Mesenchymal stem cell (in vitro differentiated cells and primary cell): ENCODE results near the gene CAMK1D.

Experiments
- DNase-seq: peaks from one replicate; pipeline ENCODE4 v3.0.0-alpha.2; 2013
- H2AFZ ChIP-seq: one replicate; pipeline ENCODE4 v1.6.1; 2013; ENCODE audit warnings: low read depth, mild to moderate bottlenecking, control low read depth, inconsistent platforms, low read length, moderate library complexity
- H2AK5ac ChIP-seq: 2 replicates; pipeline ENCODE4 v1.6.1; 2013; ENCODE audit warnings: low read length, moderate library complexity, mild to moderate bottlenecking, inconsistent platforms; ENCODE audit not compliant: severe bottlenecking
- H2BK120ac ChIP-seq: one replicate; pipeline ENCODE4 v1.6.1; 2013; ENCODE audit warnings: low read depth, mild to moderate bottlenecking, inconsistent platforms, low read length, moderate library complexity
- H2BK12ac ChIP-seq, 2 experiments: one replicate each; pipeline ENCODE4 v1.6.1; 2013; ENCODE audit warnings: inconsistent platforms in 2 of 2, low read length in 2 of 2, mild to moderate bottlenecking in 2 of 2, moderate library complexity in 2 of 2, control low read depth in 1 of 2
- H2BK15ac ChIP-seq: one replicate; pipeline ENCODE4 v1.6.1; 2013; ENCODE audit warnings: mild to moderate bottlenecking, low read depth, inconsistent platforms; ENCODE audit not compliant: poor library complexity, severe bottlenecking
- H2BK5ac ChIP-seq: 2 replicates; pipeline ENCODE4 v1.6.1; 2013; ENCODE audit warnings: low read depth, mild to moderate bottlenecking, low read length, control low read depth, inconsistent platforms; ENCODE audit not compliant: poor library complexity, severe bottlenecking
- H3K14ac ChIP-seq, 2 experiments: one replicate each; pipeline ENCODE4 v1.6.1; 2013; ENCODE audit warnings: inconsistent platforms in 2 of 2, low read length in 2 of 2, control low read depth in 1 of 2, mild to moderate bottlenecking in 1 of 2, moderate library complexity in 1 of 2
- H3K18ac ChIP-seq, 2 experiments: one replicate each; pipeline ENCODE4 v1.6.1; 2013; ENCODE audit warnings: inconsistent platforms in 2 of 2, low read length in 2 of 2, control low read depth in 1 of 2, low read depth in 1 of 2, mild to moderate bottlenecking in 1 of 2
- H3K23ac ChIP-seq, 2 experiments: one replicate each; pipeline ENCODE4 v1.6.1; 2013; ENCODE audit warnings: inconsistent platforms in 2 of 2, low read length in 2 of 2, mild to moderate bottlenecking in 2 of 2, moderate library complexity in 2 of 2, control low read depth in 1 of 2
- H3K27ac ChIP-seq: 2 replicates; pipeline ENCODE4 v1.5.1; 2013; ENCODE audit warnings: mild to moderate bottlenecking, moderate library complexity, low read length, control low read depth, inconsistent platforms; ENCODE audit not compliant: poor library complexity, severe bottlenecking
- H3K27me3 ChIP-seq, 2 experiments: 2 replicates each; pipeline versions ENCODE4 v1.6.1 to v1.7.0; 2013; ENCODE audit warnings: low read length in 2 of 2, mild to moderate bottlenecking in 2 of 2, moderate library complexity in 2 of 2, control low read depth in 1 of 2, inconsistent platforms in 1 of 2; ENCODE audit not compliant: control insufficient read depth in 1 of 2, insufficient read depth in 1 of 2
- H3K36me3 ChIP-seq, 2 experiments: 2 replicates each; pipeline versions ENCODE4 v1.6.1 to v1.7.0; 2013; ENCODE audit warnings: low read length in 2 of 2, control low read depth in 1 of 2, inconsistent platforms in 1 of 2, low read depth in 1 of 2, mild to moderate bottlenecking in 1 of 2; ENCODE audit not compliant: insufficient read depth in 2 of 2, control insufficient read depth in 1 of 2
- H3K4ac ChIP-seq, 2 experiments: one replicate each; pipeline ENCODE4 v1.6.1; 2013; ENCODE audit warnings: inconsistent platforms in 2 of 2, low read length in 2 of 2, mild to moderate bottlenecking in 2 of 2, moderate library complexity in 2 of 2, control low read depth in 1 of 2, low read depth in 1 of 2
- H3K4me1 ChIP-seq: 2 replicates; pipeline ENCODE4 v1.6.1; 2013; ENCODE audit warnings: low read depth, low read length, control low read depth; ENCODE audit not compliant: control insufficient read depth, insufficient read depth
- H3K4me2 ChIP-seq: 2 replicates; pipeline ENCODE4 v1.6.1; 2013; ENCODE audit warnings: low read length, mild to moderate bottlenecking, inconsistent platforms; ENCODE audit not compliant: poor library complexity, severe bottlenecking
- H3K4me3 ChIP-seq, 2 experiments: 2 replicates each; pipeline versions ENCODE4 v1.5.1 to v1.7.0; 2013; ENCODE audit warnings: low read length in 2 of 2, mild to moderate bottlenecking in 2 of 2, control low read depth in 1 of 2, low read depth in 1 of 2; ENCODE audit not compliant: insufficient read depth in 1 of 2
- H3K79me1 ChIP-seq: replicated peaks from 2 replicates; pipeline ENCODE4 v1.6.1; 2013; ENCODE audit warnings: mild to moderate bottlenecking, control low read depth, low read length, inconsistent platforms; ENCODE audit not compliant: poor library complexity, severe bottlenecking
- H3K9ac ChIP-seq: 2 replicates; pipeline ENCODE4 v1.7.0; 2013; ENCODE audit warnings: mild to moderate bottlenecking, low read length, moderate library complexity
- H3K9me3 ChIP-seq: 2 replicates; pipeline ENCODE4 v1.7.0; 2013; ENCODE audit warnings: mild to moderate bottlenecking, low read length; ENCODE audit not compliant: control insufficient read depth
- H4K8ac ChIP-seq: one replicate; pipeline ENCODE4 v1.6.1; 2013; ENCODE audit warnings: inconsistent platforms, mild to moderate bottlenecking, low read length, moderate library complexity
- H4K91ac ChIP-seq: one replicate; pipeline ENCODE4 v1.6.1; 2013; ENCODE audit warnings: mild to moderate bottlenecking, low read length, inconsistent platforms
- WGBS: methylation state at CpG from one replicate; pipeline ENCODE4 v1.1.7; 2013; ENCODE audit warnings: mixed read lengths; 5-methylcytosine and 5-hydroxymethylcytosine counted together

Gene CAMK1D

GRCh38 chr10:12844811-12845483 is 495.6 kb downstream of the CAMK1D start:
- 2% methylated on average over 10 of the region's 11 CpGs for WGBS
- H3K4me3 ChIP-seq, result peak overlapping the region in 1 of 2 experiments; percentile 17
- peak overlapping the region; percentile 35 for H3K4me2 ChIP-seq
- no peak overlapping the region for H2AK5ac ChIP-seq
- no peaks in the 10 kb centered on the region for H3K36me3 ChIP-seq
- peak overlapping the region; percentile 90 for H3K27ac ChIP-seq
- H2BK12ac ChIP-seq, result peak overlapping the region; percentile 65 to 97
- H4K91ac ChIP-seq, result peak overlapping the region; percentile 95
- H3K9me3 ChIP-seq, result no peaks in the 10 kb centered on the region
- peak overlapping the region; percentile 89 to 95 for H3K18ac ChIP-seq
- no peaks in the 10 kb centered on the region for H3K79me1 ChIP-seq
- no peak overlapping the region for H2BK5ac ChIP-seq
- peak overlapping the region; percentile 86 to 88 for H3K4ac ChIP-seq
- H2AFZ ChIP-seq, result peak overlapping the region; percentile 20
- peaks cover 10% of the 10 kb centered on the region for H3K4me1 ChIP-seq
- H3K23ac ChIP-seq, result peak overlapping the region; percentile 42 to 63
- DNase-seq, result peak; percentile 97
- peak overlapping the region; percentile 85 for H2BK120ac ChIP-seq
- peak overlapping the region in 1 of 2 experiments; percentile 16 for H3K14ac ChIP-seq
- H4K8ac ChIP-seq, result peak overlapping the region; percentile 88
- H3K9ac ChIP-seq, result peak overlapping the region; percentile 16
- peak overlapping the region; percentile 78 for H2BK15ac ChIP-seq
- peaks cover 0 to 47% of the 10 kb centered on the region in 2 experiments for H3K27me3 ChIP-seq

GRCh38 chr10:12846718-12847117 is 497.4 kb downstream of the CAMK1D start:
- Histone ChIP-seq H3K4ac (no peak overlapping the region), H3K14ac (no peak overlapping the region), H2AK5ac (no peak overlapping the region), H2BK5ac (no peak overlapping the region), H2AFZ (no peak overlapping the region), H3K36me3 (no peaks in the 10 kb centered on the region), H3K9ac (no peak overlapping the region), H4K91ac (no peak overlapping the region), H3K4me3 (no peak overlapping the region), H3K4me2 (no peak overlapping the region), H3K27ac (no peak overlapping the region), H2BK15ac (no peak overlapping the region), H3K27me3 (peaks cover 0 to 45% of the 10 kb centered on the region in 2 experiments), H3K79me1 (no peaks in the 10 kb centered on the region), H3K23ac (no peak overlapping the region), H2BK120ac (no peak overlapping the region), H3K18ac (no peak overlapping the region), H3K4me1 (peaks cover 7% of the 10 kb centered on the region), H4K8ac (no peak overlapping the region), H3K9me3 (no peaks in the 10 kb centered on the region), H2BK12ac (no peak overlapping the region)
- peak; percentile 78 for DNase-seq
- 75% methylated on average over 1 of the region's 1 CpG for WGBS

- Histone ChIP-seq H3K36me3 (no peaks in the 10 kb centered on the region), H3K27me3 (peaks cover 0 to 42% of the 10 kb centered on the region in 2 experiments), H3K9me3 (no peaks in the 10 kb centered on the region), H2BK12ac (peak overlapping the region; percentile 7 to 87), H2BK5ac (no peak overlapping the region), H3K27ac (no peak overlapping the region), H3K4me2 (no peak overlapping the region), H4K8ac (peak overlapping the region; percentile 1), H3K79me1 (no peaks in the 10 kb centered on the region), H3K14ac (peak overlapping the region in 1 of 2 experiments; percentile 74), H3K18ac (peak overlapping the region; percentile 13 to 34), H3K23ac (no peak overlapping the region), H4K91ac (peak overlapping the region; percentile 25), H3K4me3 (no peak overlapping the region), H3K9ac (no peak overlapping the region), H3K4me1 (peaks cover 7% of the 10 kb centered on the region), H2AK5ac (no peak overlapping the region), H2AFZ (no peak overlapping the region), H2BK120ac (no peak overlapping the region), H2BK15ac (peak overlapping the region; percentile 82), H3K4ac (peak overlapping the region in 1 of 2 experiments; percentile 8)
- 71% methylated on average over 14 of the region's 14 CpGs for WGBS
- DNase-seq, result no peak
Observed at GRCh38 chr10:12847361-12847975, 498.1 kb downstream of the CAMK1D start.

- peak overlapping the region in 1 of 2 experiments; percentile 38 for H2BK12ac ChIP-seq
- H2AK5ac ChIP-seq, result no peak overlapping the region
- no peak overlapping the region for H2BK5ac ChIP-seq
- no peaks in the 10 kb centered on the region for H3K9me3 ChIP-seq
- WGBS, result 93% methylated on average over 11 of the region's 11 CpGs
- H4K91ac ChIP-seq, result no peak overlapping the region
- H3K23ac ChIP-seq, result no peak overlapping the region
- peak overlapping the region in 1 of 2 experiments; percentile 57 for H3K4ac ChIP-seq
- peak overlapping the region; percentile 19 for H4K8ac ChIP-seq
- H3K27ac ChIP-seq, result no peak overlapping the region
- peak overlapping the region; percentile 80 for H2BK15ac ChIP-seq
- no peak overlapping the region for H3K4me2 ChIP-seq
- H3K18ac ChIP-seq, result peak overlapping the region; percentile 4 to 17
- no peak overlapping the region for H3K4me3 ChIP-seq
- DNase-seq, result no peak
- H3K9ac ChIP-seq, result no peak overlapping the region
- H3K27me3 ChIP-seq, result peaks cover 0 to 34% of the 10 kb centered on the region in 2 experiments
- H2BK120ac ChIP-seq, result no peak overlapping the region
- peaks cover 7% of the 10 kb centered on the region for H3K4me1 ChIP-seq
- H3K36me3 ChIP-seq, result no peaks in the 10 kb centered on the region
- H2AFZ ChIP-seq, result no peak overlapping the region
- no peak overlapping the region for H3K14ac ChIP-seq
- H3K79me1 ChIP-seq, result no peaks in the 10 kb centered on the region
Observed at GRCh38 chr10:12848439-12849173, 499.3 kb downstream of the CAMK1D start.
